HG02571 (cell line): ENCODE data around the gene RAD51D.
"Not testable (repeated sequence)": the region's sequence is repeated elsewhere in the genome, so short reads cannot be mapped to it uniquely, and the experiment has no call there.

Experiments
- ATAC-seq: cut with Tn5 transposase; IDR thresholded peaks from one replicate; pipeline ENCODE4 v1.9.1; 2021; ENCODE audit warnings: mild to moderate bottlenecking, moderate library complexity; ENCODE audit not compliant: unreplicated experiment

Gene RAD51D

DNA sequence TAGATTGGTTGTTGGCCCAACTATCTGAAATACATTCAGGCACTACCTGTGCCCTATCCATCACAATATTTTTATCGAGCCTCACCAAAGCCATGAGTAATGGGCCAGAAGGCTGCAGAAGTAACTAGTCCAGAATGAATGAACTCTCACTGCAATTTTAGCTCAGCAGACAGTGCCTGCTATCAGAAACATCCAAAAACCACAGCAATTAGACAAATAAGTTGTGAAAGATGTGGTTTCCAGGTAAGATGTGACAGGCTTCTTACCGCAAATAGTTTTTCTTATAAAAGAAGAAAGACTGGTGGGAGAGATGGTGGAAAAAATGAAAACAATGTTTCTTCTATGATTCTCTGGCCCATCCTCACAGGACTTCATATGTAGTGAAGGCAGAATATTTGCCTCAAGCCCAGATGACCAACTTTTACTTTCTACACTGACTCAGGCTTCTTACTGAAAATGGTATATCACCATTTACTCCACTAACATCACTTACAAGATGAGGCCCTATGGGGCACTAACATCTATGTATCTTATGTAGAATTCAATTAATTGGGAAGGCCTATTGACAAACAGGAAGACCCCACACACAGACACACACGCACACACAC lies 46.4 kb downstream of the RAD51D start:
- ATAC-seq, result no peak

DNA sequence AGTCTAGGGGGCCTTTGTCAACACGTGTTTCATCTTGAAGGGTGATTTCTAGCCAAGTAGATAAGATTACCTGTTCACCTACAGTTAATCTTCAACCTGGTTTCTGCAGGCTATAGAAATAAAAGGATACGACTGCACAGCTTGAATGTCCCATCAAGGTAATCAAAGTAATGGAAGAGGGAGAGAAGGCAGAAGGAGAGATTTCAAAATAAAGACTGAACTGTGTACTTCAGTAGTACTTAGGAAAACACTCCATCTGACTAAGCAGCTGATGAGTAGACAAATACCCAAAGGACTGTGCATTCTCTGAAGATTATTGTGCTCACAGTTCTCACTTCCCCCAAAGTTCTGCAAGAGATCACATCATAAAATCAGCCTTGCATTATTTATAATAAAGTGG lies 50.3 kb downstream of the RAD51D start:
- ATAC-seq, result no peak

DNA sequence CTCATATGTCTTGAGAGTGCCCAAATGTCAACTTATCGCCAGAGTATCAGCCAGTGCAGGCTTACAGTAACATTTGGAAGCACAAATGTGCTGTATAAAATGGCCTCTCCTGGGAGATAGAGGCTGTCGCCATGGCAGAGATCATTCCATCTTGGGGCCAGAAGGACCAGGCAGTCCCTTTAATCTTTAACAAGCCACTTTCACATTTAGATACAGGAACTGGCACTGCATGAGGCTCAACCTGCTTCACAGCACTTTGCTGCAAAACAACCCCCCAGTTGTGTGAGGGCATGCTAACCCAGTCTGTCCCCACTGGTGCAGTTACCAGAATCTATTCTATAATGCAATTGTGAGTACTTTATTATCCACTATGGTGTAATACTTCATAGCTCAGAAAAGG lies 51.4 kb downstream of the RAD51D start:
- no peak for ATAC-seq

DNA sequence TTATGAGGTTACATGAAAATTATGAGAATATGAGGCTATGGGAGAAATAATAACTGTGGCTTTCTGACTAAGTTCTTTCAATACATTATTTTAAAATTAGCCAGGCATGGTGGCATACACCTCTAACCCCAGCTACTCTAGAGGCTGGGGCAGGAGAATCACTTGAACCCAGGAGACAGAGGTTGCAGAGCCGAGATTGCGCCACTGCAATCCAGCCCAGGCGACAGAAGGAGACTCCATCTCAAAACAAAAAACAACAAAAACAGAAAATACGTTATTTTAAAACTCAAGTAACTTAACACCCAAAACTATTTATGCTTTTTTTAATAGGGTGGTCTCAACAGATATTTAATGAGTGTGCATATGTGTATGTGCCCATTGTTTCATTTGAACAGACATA lies 53.8 kb downstream of the RAD51D start:
- ATAC-seq, result no peak

DNA sequence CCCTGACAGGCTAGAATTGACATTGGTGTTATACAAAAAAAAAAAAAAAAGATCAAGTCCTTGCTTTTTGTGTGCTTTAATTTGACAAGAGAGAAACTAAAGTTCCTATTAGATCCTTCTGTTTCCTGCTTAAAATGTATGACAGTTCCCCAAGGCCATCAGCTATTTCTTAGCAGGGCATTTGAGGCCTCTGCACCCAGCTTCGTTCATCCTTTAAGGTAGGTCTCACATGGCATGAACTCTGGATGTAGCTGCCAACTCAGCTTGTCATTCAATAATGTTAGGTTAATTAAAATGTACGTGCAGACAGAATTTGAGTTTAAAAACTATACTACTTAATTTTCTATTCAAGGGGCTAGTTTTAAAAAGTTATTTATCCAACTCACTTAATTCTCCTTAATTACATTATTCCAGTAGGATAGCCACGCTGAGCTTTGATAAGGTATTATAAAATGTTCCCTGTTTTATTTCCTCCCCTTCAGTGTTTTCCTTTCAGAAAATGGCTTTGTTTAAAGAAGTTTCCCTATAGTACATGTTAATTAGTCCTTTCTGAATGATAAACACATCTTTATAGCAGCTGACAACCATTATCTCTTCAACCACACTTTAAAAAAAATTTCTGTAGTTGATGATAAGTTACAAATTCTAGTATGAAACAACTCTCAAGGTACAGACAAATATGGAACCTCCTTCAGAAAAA lies 55.0 kb downstream of the RAD51D start:
- no peak for ATAC-seq

DNA sequence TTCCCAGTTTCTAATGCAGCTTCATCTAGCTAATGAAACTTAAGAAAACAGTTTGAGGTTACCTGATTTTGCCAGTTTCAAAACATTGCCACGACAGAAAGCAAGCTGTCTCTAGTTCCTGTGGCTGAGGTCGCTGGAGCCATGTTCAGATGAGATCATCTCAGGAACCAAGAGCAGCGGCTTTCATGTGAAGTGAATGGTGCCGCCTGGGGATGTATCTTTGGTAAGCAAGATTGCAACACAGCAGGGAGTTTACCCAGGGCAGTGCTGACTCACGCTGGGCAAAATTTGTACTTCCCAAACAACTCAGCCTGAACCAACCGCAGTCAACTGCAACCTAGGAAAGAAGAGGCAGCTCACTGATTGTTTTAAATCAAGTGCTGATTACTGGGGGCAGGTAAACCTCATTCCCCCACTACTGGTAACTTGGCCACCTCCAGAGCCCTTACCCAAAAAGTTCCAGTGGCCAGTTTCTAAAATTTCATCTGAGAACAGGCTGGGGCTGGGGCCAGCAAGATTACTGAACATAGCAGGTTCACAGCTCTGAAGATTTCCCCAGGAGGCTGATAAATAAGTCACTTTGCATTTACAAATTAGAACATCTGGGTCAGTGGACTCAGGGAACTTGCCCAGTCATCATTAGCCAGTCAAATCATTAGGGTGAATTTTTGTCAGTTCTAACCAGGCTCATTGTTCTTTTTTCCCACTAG lies 56.0 kb downstream of the RAD51D start, which contains the start of gene RFFL:
RFFL (minus strand) TSS at position 194 of the 710 bp plus-strand sequence. CDS start 37,154 bp downstream, outside the sequence.
- ATAC-seq, result peak; percentile 75

DNA sequence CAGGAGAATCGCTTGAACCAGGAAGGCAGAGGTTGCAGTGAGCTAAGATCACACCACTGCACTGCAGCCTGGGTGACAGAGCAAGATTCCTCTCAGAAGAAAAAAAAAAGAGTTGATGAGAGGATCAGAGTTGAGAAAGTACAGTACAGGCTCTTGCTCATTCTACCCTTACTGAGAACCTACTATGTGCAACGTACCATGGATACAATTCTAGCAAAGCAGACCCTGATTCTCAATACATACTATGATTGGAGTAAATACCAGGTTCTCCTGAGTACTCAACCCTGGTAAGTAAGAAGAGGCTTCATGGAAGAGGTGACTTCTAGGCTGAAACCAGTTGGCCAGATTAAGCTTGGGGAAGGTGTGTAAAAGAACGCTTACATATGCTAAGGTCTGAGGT lies 57.4 kb downstream of the RAD51D start:
- no peak for ATAC-seq

DNA sequence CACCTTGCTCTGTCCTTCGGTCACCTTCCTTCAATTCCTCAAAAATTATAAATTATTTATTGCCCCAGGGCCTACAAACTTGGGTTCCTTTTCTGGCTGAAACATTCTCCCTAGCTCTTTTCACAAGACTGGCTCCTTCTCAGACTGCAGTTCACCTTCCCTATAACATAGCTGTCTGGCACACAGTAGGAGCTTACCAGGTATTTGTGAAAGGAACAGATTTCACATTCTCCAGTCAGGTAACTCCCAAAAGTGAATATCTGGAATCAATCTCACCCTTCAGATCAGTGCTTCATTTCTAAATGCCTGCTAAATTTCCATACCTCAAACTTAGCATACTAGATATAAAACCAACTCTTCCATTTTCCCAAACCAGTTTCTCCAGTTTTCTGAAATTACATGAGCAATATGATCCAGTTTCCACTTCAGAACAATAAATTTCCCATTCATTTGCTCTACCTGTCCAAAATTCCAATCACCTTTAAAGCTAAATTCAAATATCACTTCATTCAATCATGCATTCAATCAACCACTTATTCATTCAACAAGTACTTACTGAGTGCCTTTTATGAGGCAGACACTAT lies 62.2 kb downstream of the RAD51D start:
- ATAC-seq, result no peak

DNA sequence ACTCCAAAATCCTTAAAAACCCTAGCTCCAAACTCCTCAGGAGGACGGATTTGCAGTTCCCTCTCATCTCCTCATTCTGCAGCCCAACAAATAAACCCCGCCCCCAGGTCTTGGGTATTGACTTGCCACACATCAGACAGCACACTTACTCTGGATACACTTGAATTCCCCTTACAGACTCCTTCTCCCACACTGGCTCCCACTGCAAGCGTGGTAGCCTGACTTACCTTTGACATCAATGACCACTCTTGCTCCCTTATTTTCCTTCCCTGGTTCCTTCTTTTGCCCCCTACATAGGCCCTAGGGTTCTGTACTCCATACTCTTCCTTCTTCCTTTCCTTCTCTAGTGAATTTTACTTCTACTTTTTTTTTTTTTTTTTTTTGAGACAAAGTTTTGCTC lies 63.6 kb downstream of the RAD51D start:
- no peak for ATAC-seq

DNA sequence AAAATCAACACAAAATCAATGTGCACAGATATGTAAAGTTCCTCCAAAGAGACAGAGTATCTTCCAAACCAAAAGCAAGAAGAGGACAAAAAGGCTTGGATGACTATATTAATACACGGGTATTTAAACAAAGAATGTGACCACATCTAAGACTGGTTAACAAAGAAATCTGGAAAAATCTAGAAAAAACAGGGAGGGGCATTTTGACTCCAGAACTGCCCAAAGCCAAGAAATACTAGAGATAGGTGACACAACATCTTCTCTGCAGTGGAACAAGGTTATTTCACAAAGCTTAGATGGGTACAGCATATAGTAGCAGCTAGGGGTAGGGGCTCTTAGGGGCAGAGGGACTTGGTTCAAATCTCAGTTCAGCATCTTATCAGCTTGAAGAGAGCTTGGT lies 66.5 kb downstream of the RAD51D start:
- ATAC-seq, result no peak

DNA sequence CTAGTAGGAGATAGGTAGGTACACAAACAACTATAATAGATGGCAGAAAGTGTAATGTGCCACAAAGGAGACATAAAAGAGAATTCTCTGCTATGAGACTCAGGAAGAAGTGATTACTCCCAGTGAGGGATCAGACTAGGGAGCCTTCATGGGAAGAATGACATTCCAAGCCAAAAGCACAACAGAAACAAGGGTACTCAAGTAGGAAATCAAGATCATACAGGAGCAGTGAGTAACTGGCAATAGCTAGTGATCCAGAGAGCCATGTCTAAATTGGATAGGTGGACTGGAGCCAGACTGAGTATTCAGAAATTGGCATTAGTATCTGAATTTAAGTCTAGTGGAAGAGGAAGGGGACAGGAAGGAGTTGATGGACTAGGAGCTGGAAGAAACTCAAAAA lies 66.9 kb downstream of the RAD51D start:
- ATAC-seq, result no peak

DNA sequence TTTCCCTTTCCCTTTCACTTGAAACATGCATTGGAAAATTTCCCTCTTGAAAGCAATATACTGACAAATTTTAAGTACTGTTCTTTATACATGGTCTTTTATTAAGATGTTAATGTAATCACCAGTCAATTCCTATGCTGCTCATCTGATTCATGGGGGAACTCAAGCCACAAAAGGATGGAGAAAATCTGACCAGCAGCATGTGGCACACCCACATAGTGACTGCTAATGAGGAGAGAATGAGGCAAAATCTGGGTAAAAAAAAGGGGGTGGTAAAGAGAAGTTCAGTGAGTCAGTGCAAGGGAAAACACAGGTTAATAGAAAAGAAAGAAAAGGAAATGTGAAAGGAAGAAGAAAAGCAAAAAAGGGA lies 67.4 kb downstream of the RAD51D start:
- no peak for ATAC-seq

DNA sequence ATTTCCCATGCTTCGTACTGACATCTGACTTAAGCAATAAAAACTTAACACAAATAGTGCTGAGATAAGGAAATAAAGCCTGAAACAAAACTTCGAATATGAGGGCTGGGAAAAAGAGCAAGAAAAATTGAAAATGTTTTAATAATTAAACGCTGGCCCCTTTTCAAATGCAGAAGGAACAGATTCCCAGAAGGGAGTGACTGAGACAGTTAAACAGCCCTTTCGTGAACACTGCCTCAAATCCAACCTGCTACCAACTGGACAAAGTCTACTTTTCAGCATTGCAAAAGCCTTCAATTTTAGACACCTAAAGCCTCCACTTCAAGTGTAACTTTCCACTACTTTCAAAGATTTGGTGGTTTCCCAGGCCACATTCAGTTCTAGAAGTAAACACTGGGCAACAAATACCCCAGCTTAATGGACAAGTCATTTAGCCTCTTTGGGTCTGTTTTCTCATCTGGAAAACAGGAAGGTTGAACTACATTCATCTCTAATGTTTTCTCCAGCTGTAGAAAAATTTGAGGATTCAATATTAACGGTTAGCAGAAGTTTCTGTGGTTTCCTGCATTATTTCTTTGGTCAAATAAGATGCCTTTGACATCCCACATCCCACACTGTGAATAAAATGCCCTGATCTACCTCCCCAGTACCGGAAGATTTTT lies 68.0 kb downstream of the RAD51D start:
- no peak for ATAC-seq

DNA sequence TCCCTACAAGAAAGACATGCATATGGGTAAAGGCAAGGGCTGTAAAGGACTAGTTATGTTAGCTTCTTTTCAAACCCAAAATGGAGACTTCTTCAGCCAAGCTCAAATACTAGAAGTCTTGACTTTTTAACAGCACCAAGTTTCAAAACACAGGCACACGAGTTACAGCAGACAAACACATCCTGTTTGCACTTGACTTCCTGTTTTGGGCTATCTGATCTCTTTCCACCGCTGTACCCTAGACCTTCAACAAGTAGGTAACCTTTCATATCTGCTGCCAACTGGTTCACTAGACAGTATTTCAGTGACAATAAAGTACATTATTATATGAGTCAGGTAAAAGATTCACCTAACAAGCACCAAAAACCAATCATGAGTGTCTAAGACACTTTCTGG lies 68.5 kb downstream of the RAD51D start:
- peak; percentile 48 for ATAC-seq

DNA sequence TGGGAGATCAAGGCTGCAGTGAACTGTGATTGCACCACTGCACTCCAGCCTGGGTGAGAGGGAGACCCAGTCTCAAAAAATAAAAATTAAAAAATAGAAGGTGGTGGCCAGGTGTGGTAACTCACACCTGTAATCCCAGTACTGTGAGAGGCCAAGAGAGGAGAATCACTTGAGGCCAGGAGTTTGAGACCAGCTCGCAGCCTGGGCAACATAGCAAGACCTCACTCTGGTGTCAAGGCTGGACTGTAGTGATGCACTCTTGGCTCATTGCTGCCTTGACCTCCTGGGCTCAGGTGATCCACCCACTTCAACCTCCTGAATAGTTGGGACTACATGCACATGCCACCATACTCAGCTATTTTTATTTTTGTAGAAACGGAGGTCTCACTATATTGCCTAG lies 69.5 kb downstream of the RAD51D start:
- no peak for ATAC-seq

DNA sequence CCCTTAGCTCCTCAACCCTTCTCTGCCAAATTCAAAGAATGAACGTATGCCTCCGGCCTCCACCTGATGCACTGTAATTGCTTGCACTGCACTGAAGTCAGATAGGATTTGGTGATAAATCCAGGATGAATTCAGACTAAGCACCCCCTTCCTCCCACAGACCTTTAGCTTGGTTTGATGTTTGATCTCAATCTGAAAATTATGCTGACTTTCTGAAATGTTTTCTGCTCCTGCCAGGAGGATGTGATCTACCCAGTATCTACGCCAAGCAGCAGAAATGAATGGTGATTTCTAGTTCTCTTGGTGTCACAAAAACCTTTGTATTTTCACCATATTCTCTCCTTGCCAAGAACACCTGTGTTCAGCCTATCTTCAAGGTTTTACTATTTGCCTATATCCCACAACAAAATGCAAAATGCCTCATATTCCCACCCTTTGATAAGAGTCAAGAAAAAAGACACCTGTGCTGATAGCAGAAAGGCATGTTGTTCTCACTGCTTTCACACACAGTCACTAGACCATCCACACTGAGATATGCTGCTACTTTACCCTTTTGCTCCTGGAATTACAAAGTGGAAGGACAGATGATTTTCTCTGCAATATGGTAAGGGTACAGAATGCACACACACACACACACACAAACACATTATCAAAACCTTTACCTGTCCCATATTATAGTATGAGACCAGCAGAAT lies 70.8 kb downstream of the RAD51D start:
- no peak for ATAC-seq

DNA sequence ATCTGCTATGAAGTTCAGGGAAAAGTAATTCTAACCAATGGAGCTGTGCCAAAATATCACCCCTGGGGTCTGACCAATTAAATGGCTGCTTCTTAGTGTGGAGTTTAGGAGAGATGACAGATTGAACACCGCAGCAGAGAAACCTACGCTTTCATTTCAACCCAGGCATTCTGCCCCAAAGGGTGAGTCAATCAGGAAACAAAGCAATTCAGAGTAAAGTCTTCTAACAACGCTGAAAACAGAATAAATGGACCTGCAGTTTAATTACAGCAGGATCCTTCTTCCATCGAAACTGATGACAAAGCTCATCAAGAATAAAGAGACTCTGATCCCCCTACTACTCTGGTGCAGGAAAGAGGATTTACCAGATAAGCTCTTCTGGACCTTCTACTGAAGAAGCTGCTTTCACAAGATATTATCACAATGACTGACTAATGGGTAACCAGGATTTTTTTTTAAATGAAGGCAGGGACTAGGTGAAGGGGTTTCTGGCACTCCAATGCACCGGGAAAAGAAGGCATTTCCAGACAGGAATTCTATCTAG lies 72.8 kb downstream of the RAD51D start:
- ATAC-seq, result no peak

DNA sequence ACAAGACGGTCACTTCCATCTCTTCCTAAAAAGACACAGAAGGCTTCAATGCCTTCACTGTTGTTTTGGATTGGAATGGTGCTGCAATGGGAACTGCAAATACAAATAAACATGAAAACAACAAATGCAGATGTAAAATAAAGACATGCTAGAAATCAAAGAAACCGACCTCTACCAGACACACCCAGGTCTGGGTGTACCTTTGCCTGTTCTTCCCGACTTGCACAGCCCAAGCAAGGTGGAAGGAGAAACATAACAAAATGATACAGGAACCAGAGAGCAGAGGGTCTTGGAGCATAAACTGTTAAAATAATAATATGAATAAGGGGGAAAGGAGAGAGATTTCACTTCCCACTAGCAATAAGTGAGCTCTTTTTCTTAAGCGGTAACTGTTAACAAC lies 73.4 kb downstream of the RAD51D start:
- ATAC-seq, result no peak

DNA sequence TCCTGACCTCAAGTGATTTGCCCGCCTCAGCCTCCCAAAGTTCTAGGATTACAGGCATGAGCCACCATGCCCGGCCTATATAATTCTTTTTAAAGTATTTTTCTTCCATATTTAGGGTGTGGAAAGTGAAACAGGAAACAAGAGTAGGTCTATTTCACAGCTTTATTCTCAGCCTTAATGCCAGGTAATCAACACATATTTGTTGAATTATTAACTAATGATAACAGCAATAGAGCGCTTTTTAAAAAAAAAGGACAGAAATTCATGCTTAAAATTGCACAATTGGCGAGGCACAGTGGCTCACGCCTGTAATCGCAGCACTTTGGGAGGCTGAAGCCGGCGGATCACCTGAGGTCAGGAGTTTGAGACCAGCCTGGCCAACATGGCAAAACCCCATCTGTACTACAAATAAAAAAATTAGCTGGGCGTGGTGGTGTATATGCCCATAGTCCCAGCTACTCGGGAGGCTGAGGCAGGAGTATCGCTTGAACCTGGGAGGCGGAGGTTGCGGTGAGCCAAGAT lies 74.1 kb downstream of the RAD51D start:
- ATAC-seq, result not testable (repeated sequence)

DNA sequence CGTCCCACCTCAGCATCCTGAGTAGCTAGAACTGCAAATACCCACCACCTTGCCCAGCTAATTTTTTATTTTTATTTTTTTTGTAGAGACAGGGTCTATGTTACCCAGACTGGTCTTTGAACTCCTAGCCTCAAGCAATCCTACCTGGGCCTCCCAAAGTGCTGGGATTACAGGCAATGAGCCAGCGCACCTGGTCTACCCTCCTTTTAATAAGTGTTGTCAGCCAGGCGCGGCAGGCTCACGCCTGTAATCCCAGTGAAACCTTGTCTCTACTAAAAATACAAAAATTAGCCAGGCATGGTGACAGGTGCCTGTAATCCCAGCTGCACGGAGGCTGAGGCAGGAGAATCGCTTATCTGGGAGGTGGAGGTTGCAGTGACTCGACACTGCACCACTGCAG lies 75.5 kb downstream of the RAD51D start:
- ATAC-seq, result no peak
